ENCODE results near the gene CHEK1. TPM values are rescaled to one million over a fixed set of nuclear protein-coding genes. Genes with fewer than 3 reads are reported as not detected.

CHEK1 gene
- total and polyA plus RNA-seq, 3 donors from 2014 or later = 11.5 to 25.8 (median 25.1) TPM

DNA sequence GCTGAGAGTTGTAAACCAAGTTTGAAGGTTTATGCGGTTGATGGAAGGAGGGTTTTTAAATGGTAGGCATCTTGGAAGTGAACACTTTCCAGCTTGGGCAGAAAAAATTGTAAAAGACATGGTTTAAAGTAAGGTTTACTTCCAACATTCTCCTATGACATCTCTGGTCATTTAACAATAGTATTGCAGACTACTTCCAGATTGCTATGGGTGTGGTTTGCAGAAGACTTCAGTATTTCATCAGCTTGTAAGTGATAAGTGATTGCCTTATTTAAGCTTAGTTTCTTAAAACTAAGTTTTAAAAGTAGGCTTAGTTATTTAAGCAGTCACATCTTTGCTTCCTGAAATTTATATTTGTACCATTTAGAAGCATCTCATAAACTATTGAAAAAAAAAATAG, 39.5 kb upstream of the CHEK1 start:
- WGBS, 2 donors = 91 to 95% methylated on average over 1 of the region's 1 CpG
- no peak for DNase-seq
- no peak overlapping the region for H3K27ac ChIP-seq
- intact Hi-C loops (cut with DNase I; ENCODE audit: low total_unique reads) = no loop called here
- H3K4me1 ChIP-seq = no peaks in the 10 kb centered on the region
- no peak overlapping the region for H3K4me3 ChIP-seq
- H3K9me3 ChIP-seq = no peaks in the 10 kb centered on the region
- TF ChIP-seq POLR2A (IDR thresholded peaks at IDR 0.05) = no peak
- TF ChIP-seq, protein P1, sequence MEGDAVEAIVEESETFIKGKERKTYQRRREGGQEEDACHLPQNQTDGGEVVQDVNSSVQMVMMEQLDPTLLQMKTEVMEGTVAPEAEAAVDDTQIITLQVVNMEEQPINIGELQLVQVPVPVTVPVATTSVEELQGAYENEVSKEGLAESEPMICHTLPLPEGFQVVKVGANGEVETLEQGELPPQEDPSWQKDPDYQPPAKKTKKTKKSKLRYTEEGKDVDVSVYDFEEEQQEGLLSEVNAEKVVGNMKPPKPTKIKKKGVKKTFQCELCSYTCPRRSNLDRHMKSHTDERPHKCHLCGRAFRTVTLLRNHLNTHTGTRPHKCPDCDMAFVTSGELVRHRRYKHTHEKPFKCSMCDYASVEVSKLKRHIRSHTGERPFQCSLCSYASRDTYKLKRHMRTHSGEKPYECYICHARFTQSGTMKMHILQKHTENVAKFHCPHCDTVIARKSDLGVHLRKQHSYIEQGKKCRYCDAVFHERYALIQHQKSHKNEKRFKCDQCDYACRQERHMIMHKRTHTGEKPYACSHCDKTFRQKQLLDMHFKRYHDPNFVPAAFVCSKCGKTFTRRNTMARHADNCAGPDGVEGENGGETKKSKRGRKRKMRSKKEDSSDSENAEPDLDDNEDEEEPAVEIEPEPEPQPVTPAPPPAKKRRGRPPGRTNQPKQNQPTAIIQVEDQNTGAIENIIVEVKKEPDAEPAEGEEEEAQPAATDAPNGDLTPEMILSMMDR (IDR thresholded peaks at IDR 0.05) = no peak
- no peaks in the 10 kb centered on the region for H3K36me3 ChIP-seq (ENCODE audit: low read depth, missing control alignments)
- H3K27me3 ChIP-seq = no peaks in the 10 kb centered on the region

DNA sequence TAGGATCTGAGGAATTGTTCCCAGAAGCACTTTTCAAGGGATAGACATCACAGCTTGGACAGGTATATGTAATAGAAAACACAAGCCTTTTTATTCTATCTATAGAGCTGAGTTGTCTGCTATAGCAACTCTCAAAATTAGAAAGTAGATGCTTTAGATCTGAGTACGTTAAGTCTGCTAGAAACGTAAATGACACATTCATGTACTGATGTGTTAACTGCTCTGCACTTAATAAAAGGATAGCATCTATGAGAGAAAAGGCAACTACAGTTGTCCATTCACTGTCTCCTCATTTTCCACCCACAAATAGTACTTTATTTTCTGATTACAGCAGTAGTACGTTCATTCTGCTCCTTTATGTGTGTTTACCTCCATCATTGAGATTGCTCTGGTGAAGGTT, 38.3 kb upstream of the CHEK1 start:
- H3K27ac ChIP-seq = no peak overlapping the region
- 79 to 87% methylated on average over 3 of the region's 3 CpGs for WGBS, 2 donors

DNA sequence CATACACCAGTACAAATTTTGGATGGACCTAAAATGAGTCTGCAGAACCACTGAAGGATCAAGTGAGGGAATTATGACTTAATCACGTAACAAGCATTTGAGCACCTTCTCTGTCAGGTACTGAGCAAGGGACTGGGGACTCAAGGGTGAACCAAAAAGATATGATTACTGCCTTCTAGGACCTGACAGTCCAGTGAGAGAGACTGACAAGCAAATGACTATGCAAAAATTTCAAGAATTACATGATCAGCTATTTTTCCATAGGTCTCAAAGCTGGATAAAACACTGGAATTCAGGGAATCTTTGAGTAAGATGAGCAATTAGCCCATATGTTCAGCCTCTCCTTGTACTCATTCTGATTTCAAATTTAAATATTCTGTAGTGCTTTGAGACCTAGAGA, 37.5 kb upstream of the CHEK1 start:
- intact Hi-C loops (cut with DNase I; ENCODE audit: low total_unique reads) = no loop called here

More for the DNA sequence above, 38.3 kb upstream of the CHEK1 start:
- Histone ChIP-seq H3K27me3 (no peaks in the 10 kb centered on the region), H3K4me1 (no peaks in the 10 kb centered on the region), H3K4me3 (no peak overlapping the region), H3K36me3 (ENCODE audit: low read depth, missing control alignments) (no peaks in the 10 kb centered on the region), H3K9me3 (no peaks in the 10 kb centered on the region)
- intact Hi-C loops (cut with DNase I; ENCODE audit: low total_unique reads) = no loop called here
- TF ChIP-seq, protein P1 (IDR thresholded peaks at IDR 0.05) = no peak
- no peak for TF ChIP-seq POLR2A (IDR thresholded peaks at IDR 0.05)
- DNase-seq = no peak

DNA sequence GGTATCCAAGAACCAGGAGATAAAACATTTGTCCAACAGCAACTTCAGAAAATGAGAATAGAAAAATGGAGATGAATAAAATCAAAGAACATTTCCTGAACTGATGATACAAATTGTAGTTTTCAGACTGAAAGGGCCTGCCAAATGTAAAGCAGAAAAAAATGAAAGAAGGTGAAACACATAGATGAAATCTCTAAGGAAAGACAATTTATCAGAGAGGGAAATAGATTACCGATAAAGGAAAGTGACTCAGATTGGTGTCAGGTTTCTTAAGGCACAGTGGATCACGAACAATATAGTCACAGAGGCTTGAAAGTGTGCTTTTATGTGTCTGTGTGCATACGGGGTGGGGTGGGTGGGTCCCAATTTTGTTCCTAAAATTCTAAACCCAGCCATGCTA, 36.5 kb upstream of the CHEK1 start:
- H3K27me3 ChIP-seq = no peaks in the 10 kb centered on the region
- H3K4me3 ChIP-seq = no peak overlapping the region
- 73 to 76% methylated on average over 3 of the region's 3 CpGs for WGBS, 2 donors
- no peaks in the 10 kb centered on the region for H3K9me3 ChIP-seq
- TF ChIP-seq POLR2A (IDR thresholded peaks at IDR 0.05) = no peak
- TF ChIP-seq, protein P1 (IDR thresholded peaks at IDR 0.05) = no peak
- H3K27ac ChIP-seq = no peak overlapping the region
- H3K36me3 ChIP-seq (ENCODE audit: low read depth, missing control alignments) = no peaks in the 10 kb centered on the region
- H3K4me1 ChIP-seq = no peaks in the 10 kb centered on the region
- intact Hi-C loops (cut with DNase I; ENCODE audit: low total_unique reads) = no loop called here
- no peak for DNase-seq

More for the DNA sequence above, 37.5 kb upstream of the CHEK1 start:
- no peak for TF ChIP-seq POLR2A (IDR thresholded peaks at IDR 0.05)
- TF ChIP-seq, protein P1 (IDR thresholded peaks at IDR 0.05) = no peak
- H3K36me3 ChIP-seq (ENCODE audit: low read depth, missing control alignments) = no peaks in the 10 kb centered on the region
- no peak for DNase-seq
- H3K27ac ChIP-seq = no peak overlapping the region
- H3K4me3 ChIP-seq = no peak overlapping the region
- no peaks in the 10 kb centered on the region for H3K4me1 ChIP-seq
- 87 to 92% methylated on average over 1 of the region's 1 CpG for WGBS, 2 donors
- H3K9me3 ChIP-seq = no peaks in the 10 kb centered on the region
- no peaks in the 10 kb centered on the region for H3K27me3 ChIP-seq

DNA sequence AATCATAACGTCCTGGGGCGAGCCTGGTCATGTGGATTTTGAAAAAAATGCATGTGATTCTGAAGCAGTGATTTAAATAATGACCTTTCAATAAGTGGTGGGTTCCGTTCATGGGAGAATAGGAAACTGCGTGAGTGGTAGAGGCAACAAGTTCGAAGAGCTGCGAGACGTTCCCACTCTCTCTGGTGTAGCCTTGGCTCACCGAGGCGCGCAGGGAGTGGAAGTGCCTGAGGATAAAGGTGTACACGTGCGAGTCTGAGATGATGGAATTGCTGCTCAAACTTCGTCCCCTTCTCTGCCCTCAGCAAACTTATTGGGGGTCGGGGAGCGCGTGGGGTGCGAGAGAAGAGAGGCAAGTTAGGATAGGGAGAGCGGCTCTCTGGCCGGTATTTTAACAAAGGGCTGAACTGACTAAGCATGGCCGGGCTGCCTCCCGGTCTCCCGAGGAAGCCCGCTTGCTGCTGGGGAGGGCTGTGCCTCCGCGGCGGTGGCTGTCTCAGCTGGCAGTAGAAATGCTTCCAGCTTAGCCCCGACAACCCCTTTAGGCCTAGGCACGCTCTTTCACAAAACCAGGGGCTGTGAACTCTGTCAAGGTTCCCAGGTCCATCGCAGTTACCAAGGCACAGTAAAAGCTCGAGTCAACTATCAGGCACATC, 33.2 kb upstream of the CHEK1 start:
- intact Hi-C loops (cut with DNase I; ENCODE audit: low total_unique reads) = no loop called here
- no peaks in the 10 kb centered on the region for H3K9me3 ChIP-seq
- peak overlapping the region; percentile 79 to 86 for H3K4me3 ChIP-seq
- H3K27me3 ChIP-seq = no peaks in the 10 kb centered on the region
- TF ChIP-seq, protein P1 (IDR thresholded peaks at IDR 0.05) = no peak
- no peak for TF ChIP-seq POLR2A (IDR thresholded peaks at IDR 0.05)
- H3K36me3 ChIP-seq (ENCODE audit: low read depth, missing control alignments) = no peaks in the 10 kb centered on the region
- peaks cover 3% of the 10 kb centered on the region for H3K4me1 ChIP-seq
- H3K27ac ChIP-seq = peak overlapping the region; percentile 86 to 94
- DNase-seq = peak; percentile 50
- 1 to 2% methylated on average over 25 to 30 of the region's 30 CpGs for WGBS, 2 donors

All from testis (tissue), 3 donors.